Central memory CD8-positive, alpha-beta T cell (primary cell): ENCODE results near the gene EPHB6.

Experiments used
- ATAC-seq: fragments of 150-1000 bp; cut with Tn5 transposase; replicated peaks from 2 replicates; pipeline ENCODE4 v1.10.0; 2022; ENCODE audit warnings: mild to moderate bottlenecking, moderate FRiP score, moderate number of reproducible peaks; ENCODE audit not compliant: poor library complexity, severe bottlenecking; ENCODE audit errors: extremely low read depth
- DNase-seq, 2 donors: peaks; one replicate each; pipeline ENCODE4 v3.0.0; 2021; ENCODE audit warnings: low spot score in 2 of 2
- H3K27ac Mint-ChIP-seq: one replicate; pipeline ENCODE4 v1.8.0; 2022; ENCODE audit warnings: low read depth, mild to moderate bottlenecking, moderate library complexity, mixed read lengths
- H3K27me3 Mint-ChIP-seq: one replicate; pipeline ENCODE4 v1.8.0; 2022; ENCODE audit warnings: mixed read lengths
- H3K36me3 Mint-ChIP-seq: one replicate; pipeline ENCODE4 v1.8.0; 2022; ENCODE audit warnings: mild to moderate bottlenecking, moderate library complexity, mixed read lengths; ENCODE audit not compliant: insufficient read depth
- H3K4me1 Mint-ChIP-seq: one replicate; pipeline ENCODE4 v1.8.0; 2022; ENCODE audit warnings: mixed read lengths
- H3K4me3 Mint-ChIP-seq: one replicate; pipeline ENCODE4 v1.8.0; 2022; ENCODE audit warnings: mild to moderate bottlenecking, moderate library complexity, mixed read lengths
- H3K9me3 Mint-ChIP-seq: one replicate; pipeline ENCODE4 v1.8.0; 2022; ENCODE audit warnings: mixed read lengths

EPHB6 gene

GRCh38 chr7:142854372-142855113, at the start of gene EPHB6:
TSS of gene EPHB6 (plus strand) at chr7:142855076. CDS start at chr7:142863228, 8,152 bp downstream.
- Mint-ChIP-seq H3K27me3 (peaks cover 12% of the 10 kb centered on the region), H3K27ac (peak within 1 kb of the TSS; percentile 82), H3K36me3 (peaks cover 3% of the 10 kb centered on the region), H3K4me3 (peak within 1 kb of the TSS; percentile 94), H3K9me3 (no peaks in the 10 kb centered on the region), H3K4me1 (peaks cover 26% of the 10 kb centered on the region)
- peak; percentile 70 for ATAC-seq
- no peak for DNase-seq

- peak overlapping the region; percentile 99 for H3K27ac Mint-ChIP-seq
- peaks cover 92% of the 10 kb centered on the region for H3K4me1 Mint-ChIP-seq
- ATAC-seq: no peak
- no peaks in the 10 kb centered on the region for H3K27me3 Mint-ChIP-seq
- no peaks in the 10 kb centered on the region for H3K9me3 Mint-ChIP-seq
- H3K36me3 Mint-ChIP-seq: peaks cover 56% of the 10 kb centered on the region
- H3K4me3 Mint-ChIP-seq: peak overlapping the region; percentile 95
- no peak for DNase-seq
Measured at GRCh38 chr7:142805350-142806021, 49.4 kb upstream of the EPHB6 start.

GRCh38 chr7:142806022-142806356, 48.9 kb upstream of the EPHB6 start:
- Mint-ChIP-seq H3K9me3 (no peaks in the 10 kb centered on the region), H3K4me1 (peaks cover 92% of the 10 kb centered on the region), H3K4me3 (peak overlapping the region; percentile 95), H3K36me3 (peaks cover 51% of the 10 kb centered on the region), H3K27ac (peak overlapping the region; percentile 99), H3K27me3 (no peaks in the 10 kb centered on the region)
- no peak for DNase-seq
- ATAC-seq: no peak

- H3K27ac Mint-ChIP-seq: peak overlapping the region; percentile 99
- DNase-seq (no peak), ATAC-seq (no peak)
- peak overlapping the region; percentile 56 for H3K4me3 Mint-ChIP-seq
- no peaks in the 10 kb centered on the region for H3K27me3 Mint-ChIP-seq
- H3K36me3 Mint-ChIP-seq: peaks cover 46% of the 10 kb centered on the region
- no peaks in the 10 kb centered on the region for H3K9me3 Mint-ChIP-seq
- H3K4me1 Mint-ChIP-seq: peaks cover 92% of the 10 kb centered on the region
Measured at GRCh38 chr7:142806957-142807356, 47.9 kb upstream of the EPHB6 start.

GRCh38 chr7:142807855-142808460, 46.9 kb upstream of the EPHB6 start:
- DNase-seq (no peak), ATAC-seq (no peak)
- no peaks in the 10 kb centered on the region for H3K27me3 Mint-ChIP-seq
- H3K36me3 Mint-ChIP-seq: peaks cover 39% of the 10 kb centered on the region
- H3K4me3 Mint-ChIP-seq: peak overlapping the region; percentile 56
- H3K27ac Mint-ChIP-seq: peak overlapping the region; percentile 99
- no peaks in the 10 kb centered on the region for H3K9me3 Mint-ChIP-seq
- H3K4me1 Mint-ChIP-seq: peaks cover 90% of the 10 kb centered on the region

- DNase-seq (peak in 1 of 2 donors; percentile 58), ATAC-seq (peak; percentile 47)
- no peaks in the 10 kb centered on the region for H3K27me3 Mint-ChIP-seq
- H3K27ac Mint-ChIP-seq: peak overlapping the region; percentile 99
- H3K9me3 Mint-ChIP-seq: no peaks in the 10 kb centered on the region
- peaks cover 86% of the 10 kb centered on the region for H3K4me1 Mint-ChIP-seq
- peaks cover 36% of the 10 kb centered on the region for H3K36me3 Mint-ChIP-seq
- H3K4me3 Mint-ChIP-seq: peak overlapping the region; percentile 56
Measured at GRCh38 chr7:142808461-142808801, 46.4 kb upstream of the EPHB6 start.

- H3K36me3 Mint-ChIP-seq: peaks cover 37% of the 10 kb centered on the region
- no peaks in the 10 kb centered on the region for H3K9me3 Mint-ChIP-seq
- peak overlapping the region; percentile 56 for H3K4me3 Mint-ChIP-seq
- DNase-seq (peak; percentile 87 to 95), ATAC-seq (peak; percentile 82)
- peak overlapping the region; percentile 99 for H3K27ac Mint-ChIP-seq
- no peaks in the 10 kb centered on the region for H3K27me3 Mint-ChIP-seq
- peaks cover 83% of the 10 kb centered on the region for H3K4me1 Mint-ChIP-seq
Measured at GRCh38 chr7:142808802-142809583, 45.9 kb upstream of the EPHB6 start.

- no peak for ATAC-seq
- Mint-ChIP-seq H3K4me1 (peaks cover 76% of the 10 kb centered on the region), H3K4me3 (peak overlapping the region; percentile 56), H3K36me3 (peaks cover 33% of the 10 kb centered on the region), H3K27ac (peak overlapping the region; percentile 99), H3K9me3 (no peaks in the 10 kb centered on the region), H3K27me3 (no peaks in the 10 kb centered on the region)
- DNase-seq: no peak
Measured at GRCh38 chr7:142809671-142810070, 45.2 kb upstream of the EPHB6 start.

- Mint-ChIP-seq H3K9me3 (no peaks in the 10 kb centered on the region), H3K36me3 (peaks cover 30% of the 10 kb centered on the region), H3K4me3 (no peak overlapping the region), H3K27me3 (peaks cover 6% of the 10 kb centered on the region), H3K4me1 (peaks cover 62% of the 10 kb centered on the region), H3K27ac (peak overlapping the region; percentile 99)
- DNase-seq (no peak), ATAC-seq (no peak)
Measured at GRCh38 chr7:142811154-142811737, 43.6 kb upstream of the EPHB6 start.

GRCh38 chr7:142812437-142813215, 42.2 kb upstream of the EPHB6 start:
- H3K27ac Mint-ChIP-seq: peak overlapping the region; percentile 99
- H3K4me3 Mint-ChIP-seq: peak overlapping the region; percentile 24
- H3K36me3 Mint-ChIP-seq: peaks cover 27% of the 10 kb centered on the region
- ATAC-seq (no peak), DNase-seq (no peak)
- peaks cover 19% of the 10 kb centered on the region for H3K27me3 Mint-ChIP-seq
- H3K9me3 Mint-ChIP-seq: no peaks in the 10 kb centered on the region
- peaks cover 50% of the 10 kb centered on the region for H3K4me1 Mint-ChIP-seq

- no peak overlapping the region for H3K27ac Mint-ChIP-seq
- H3K4me3 Mint-ChIP-seq: peak overlapping the region; percentile 24
- H3K9me3 Mint-ChIP-seq: no peaks in the 10 kb centered on the region
- DNase-seq (no peak), ATAC-seq (no peak)
- H3K4me1 Mint-ChIP-seq: peaks cover 44% of the 10 kb centered on the region
- peaks cover 23% of the 10 kb centered on the region for H3K36me3 Mint-ChIP-seq
- peaks cover 25% of the 10 kb centered on the region for H3K27me3 Mint-ChIP-seq
Measured at GRCh38 chr7:142813226-142813625, 41.6 kb upstream of the EPHB6 start.
